ENCODE measurements around the gene VPS13D.

DNA sequence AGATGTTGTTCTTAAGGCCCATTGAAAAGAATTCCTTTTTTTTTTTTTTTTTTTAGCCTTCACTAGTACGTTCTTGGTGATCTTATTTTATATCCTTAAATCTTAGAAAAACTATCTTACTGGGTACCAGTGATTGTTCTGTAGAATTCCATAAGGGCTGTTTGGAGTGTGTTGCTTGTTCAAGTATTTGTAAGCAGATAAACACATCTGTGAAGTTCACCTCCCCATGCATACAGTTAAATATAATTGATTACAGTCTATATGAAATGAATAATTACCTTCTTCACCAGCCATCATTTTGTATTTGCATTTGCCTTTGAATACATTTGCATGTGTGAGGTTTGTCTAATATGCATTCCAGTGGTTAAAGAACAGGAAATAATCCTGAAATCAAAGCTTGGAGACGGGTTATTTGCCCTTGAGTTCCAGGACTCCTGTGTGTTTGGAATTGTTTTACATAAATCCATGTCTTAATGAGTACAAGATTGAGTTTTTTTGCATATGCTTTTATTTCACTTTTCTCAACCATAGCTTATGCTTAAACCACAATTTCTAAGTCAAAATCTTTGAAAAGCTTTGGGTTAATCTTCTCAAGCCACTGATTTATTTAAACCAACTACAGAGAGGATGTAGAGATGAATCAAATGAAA, 73.1 kb downstream of the VPS13D start:
- TF ChIP-seq, protein P1, sequence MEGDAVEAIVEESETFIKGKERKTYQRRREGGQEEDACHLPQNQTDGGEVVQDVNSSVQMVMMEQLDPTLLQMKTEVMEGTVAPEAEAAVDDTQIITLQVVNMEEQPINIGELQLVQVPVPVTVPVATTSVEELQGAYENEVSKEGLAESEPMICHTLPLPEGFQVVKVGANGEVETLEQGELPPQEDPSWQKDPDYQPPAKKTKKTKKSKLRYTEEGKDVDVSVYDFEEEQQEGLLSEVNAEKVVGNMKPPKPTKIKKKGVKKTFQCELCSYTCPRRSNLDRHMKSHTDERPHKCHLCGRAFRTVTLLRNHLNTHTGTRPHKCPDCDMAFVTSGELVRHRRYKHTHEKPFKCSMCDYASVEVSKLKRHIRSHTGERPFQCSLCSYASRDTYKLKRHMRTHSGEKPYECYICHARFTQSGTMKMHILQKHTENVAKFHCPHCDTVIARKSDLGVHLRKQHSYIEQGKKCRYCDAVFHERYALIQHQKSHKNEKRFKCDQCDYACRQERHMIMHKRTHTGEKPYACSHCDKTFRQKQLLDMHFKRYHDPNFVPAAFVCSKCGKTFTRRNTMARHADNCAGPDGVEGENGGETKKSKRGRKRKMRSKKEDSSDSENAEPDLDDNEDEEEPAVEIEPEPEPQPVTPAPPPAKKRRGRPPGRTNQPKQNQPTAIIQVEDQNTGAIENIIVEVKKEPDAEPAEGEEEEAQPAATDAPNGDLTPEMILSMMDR (conservative IDR thresholded peaks at IDR 0.05 in 1 of 2, IDR thresholded peaks at IDR 0.05 in 1 of 2; ENCODE audit: extremely low read depth in 1 of 2, insufficient read depth in 1 of 2, low read depth in 1 of 2, low read length in 2 of 2): no peak
- no peak for TF ChIP-seq EZH2 (IDR thresholded peaks at IDR 0.05; ENCODE audit: borderline replicate concordance, low read length)

Measured in mammary epithelial cell (primary cell).